Neural cell (in vitro differentiated cells): ENCODE data around the gene TFDP2. TPM values are rescaled to one million over a fixed set of nuclear protein-coding genes. Genes with fewer than 3 reads are reported as not detected.

Experiments used
- H2AFZ ChIP-seq: fragments of 200-600, 300-800 bp; sonication (generic), shearing (Covaris generic); 2 replicates; pipeline ENCODE4 v1.6.0; 2014; ENCODE audit warnings: low read depth, mild to moderate bottlenecking, antibody characterized with exemption, low read length, moderate library complexity
- H3F3A ChIP-seq: fragments of 200-600 bp; shearing (Covaris generic); 2 replicates; pipeline ENCODE4 v1.6.1; 2016; ENCODE audit warnings: mild to moderate bottlenecking, moderate library complexity, mixed read lengths, antibody characterized with exemption, low read length; ENCODE audit not compliant: insufficient read depth, poor library complexity, severe bottlenecking
- H3K27ac ChIP-seq: fragments of 200-600, 300-800 bp; sonication (generic), shearing (Covaris generic); 2 replicates; pipeline ENCODE4 v1.5.1; 2014; ENCODE audit warnings: mild to moderate bottlenecking, low read length, moderate library complexity
- H3K27me3 ChIP-seq: fragments of 300-800, 200-600 bp; sonication (generic), shearing (Covaris generic); 2 replicates; pipeline ENCODE4 v1.6.0; 2014; ENCODE audit warnings: mild to moderate bottlenecking, low read depth, low read length, moderate library complexity; ENCODE audit not compliant: insufficient read depth
- H3K36me3 ChIP-seq: fragments of 300-800, 200-600 bp; sonication (generic), shearing (Covaris generic); 2 replicates; pipeline ENCODE4 v1.5.1; 2014; ENCODE audit warnings: mild to moderate bottlenecking, antibody characterized with exemption, low read length, moderate library complexity; ENCODE audit not compliant: insufficient read depth
- H3K4me2 ChIP-seq: fragments of 300-800, 200-600 bp; sonication (generic), shearing (Covaris generic); 2 replicates; pipeline ENCODE4 v1.6.0; 2014; ENCODE audit warnings: mild to moderate bottlenecking, low read length
- H3K4me3 ChIP-seq: fragments of 300-800, 200-600 bp; sonication (generic), shearing (Covaris generic); 2 replicates; pipeline ENCODE4 v1.5.1; 2014; ENCODE audit warnings: mild to moderate bottlenecking, low read length, moderate library complexity
- H3K79me2 ChIP-seq: fragments of 200-600 bp; shearing (Covaris generic); replicated peaks from 2 replicates; pipeline ENCODE4 v1.6.0; 2014; ENCODE audit warnings: mild to moderate bottlenecking, low read length, moderate library complexity; ENCODE audit not compliant: insufficient read depth
- H3K9ac ChIP-seq: fragments of 300-800, 200-600 bp; sonication (generic), shearing (Covaris generic); 2 replicates; pipeline ENCODE4 v1.6.1; 2016; ENCODE audit warnings: mild to moderate bottlenecking, low read length, mixed read lengths
- H3K9me2 ChIP-seq: fragments of 200-600 bp; shearing (Covaris generic); 2 replicates; pipeline ENCODE4 v1.6.1; 2016; ENCODE audit warnings: mild to moderate bottlenecking, low read length, mixed read lengths; ENCODE audit not compliant: insufficient read depth
- H3K9me3 ChIP-seq: fragments of 200-600, 300-800 bp; sonication (generic), shearing (Covaris generic); 2 replicates; pipeline ENCODE4 v1.6.1; 2016; ENCODE audit warnings: mild to moderate bottlenecking, mixed run types, low read length, moderate library complexity, mixed read lengths
- H4K20me1 ChIP-seq: fragments of 200-600 bp; shearing (Covaris generic); 2 replicates; pipeline ENCODE4 v1.6.1; 2016; ENCODE audit warnings: mild to moderate bottlenecking, mixed run types; ENCODE audit not compliant: insufficient read depth
- EP300 ChIP-seq: fragments of 450-650 bp; conservative IDR thresholded peaks from 2 replicates; pipeline ENCODE4 v1.6.1; 2014; ENCODE audit warnings: antibody characterized with exemption, mild to moderate bottlenecking, moderate library complexity; ENCODE audit not compliant: poor library complexity, severe bottlenecking
- EZH2 ChIP-seq: fragments of 200-600, 300-800 bp; shearing (Covaris generic), sonication (generic); IDR thresholded peaks from 2 replicates; pipeline ENCODE4 v1.6.1; 2014; ENCODE audit warnings: antibody characterized with exemption, low read length, borderline replicate concordance, mild to moderate bottlenecking; ENCODE audit not compliant: insufficient read depth, poor library complexity, severe bottlenecking
- MXI1 ChIP-seq: fragments of 450-650 bp; conservative IDR thresholded peaks from 2 replicates; pipeline ENCODE4 v1.6.1; 2014; ENCODE audit warnings: antibody characterized with exemption, mild to moderate bottlenecking; ENCODE audit not compliant: poor library complexity, severe bottlenecking
- POLR2AphosphoS5 ChIP-seq: IDR thresholded peaks from 2 replicates; pipeline ENCODE4 v1.6.1; 2012
- RAD21 ChIP-seq: fragments of 450-650 bp; conservative IDR thresholded peaks from 2 replicates; pipeline ENCODE4 v1.6.1; 2014; ENCODE audit warnings: antibody characterized with exemption, mild to moderate bottlenecking, moderate library complexity
- REST ChIP-seq: IDR thresholded peaks from 2 replicates; pipeline ENCODE4 v1.6.1; 2012; ENCODE audit warnings: borderline replicate concordance
- SMC3 ChIP-seq: fragments of 450-650 bp; conservative IDR thresholded peaks from 2 replicates; pipeline ENCODE4 v1.6.1; 2014; ENCODE audit warnings: antibody characterized with exemption, mild to moderate bottlenecking, moderate library complexity; ENCODE audit not compliant: poor library complexity
- TAF1 ChIP-seq: IDR thresholded peaks from 2 replicates; pipeline ENCODE4 v1.6.1; 2012; ENCODE audit warnings: low read depth
- polyA plus RNA-seq: library from polyadenylated mRNA; depleted of rRNA; stranded (reverse); fragments of >200 nt; gene quantifications from 2 replicates; pipeline ENCODE4 v1.2.3, GENCODE V29; 2014
- TF ChIP-seq, protein P1 (sequence below): fragments of 450-650 bp; IDR thresholded peaks from 2 replicates; pipeline ENCODE4 v1.5.1; 2014; ENCODE audit warnings: antibody characterized with exemption, mild to moderate bottlenecking, moderate library complexity; ENCODE audit not compliant: poor library complexity, severe bottlenecking

The TFDP2 gene
- polyA plus RNA-seq, 1 donor from 2014 or later = 17.0 TPM

DNA sequence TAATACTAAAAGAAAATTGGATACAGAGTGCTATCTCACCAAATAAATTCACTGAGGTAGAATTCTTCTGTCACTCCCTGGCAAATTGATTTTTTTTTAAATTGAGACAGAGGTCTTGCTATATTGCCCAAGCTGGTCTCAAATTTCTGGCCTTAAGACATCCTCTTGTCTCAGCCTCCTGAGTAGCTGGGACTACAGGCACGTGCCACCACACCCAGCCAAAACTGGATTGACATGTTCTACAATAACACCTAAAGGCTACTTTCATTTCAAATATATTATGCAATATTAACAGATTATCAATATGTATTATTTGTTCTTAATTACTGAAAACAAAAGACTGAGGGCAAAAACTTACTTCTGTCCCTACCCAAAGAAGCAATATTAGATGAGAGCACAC is 36.7 kb downstream of the TFDP2 start:
- Histone ChIP-seq H3K27me3 (no peaks in the 10 kb centered on the region), H4K20me1 (no peaks in the 10 kb centered on the region), H3K4me2 (no peak overlapping the region), H2AFZ (no peak overlapping the region), H3K4me3 (no peak overlapping the region), H3K79me2 (peaks cover 3% of the 10 kb centered on the region), H3K9me3 (no peaks in the 10 kb centered on the region), H3K27ac (no peak overlapping the region), H3K9me2 (no peaks in the 10 kb centered on the region), H3K36me3 (no peaks in the 10 kb centered on the region), H3F3A (no peaks in the 10 kb centered on the region), H3K9ac (no peak overlapping the region)
- TF ChIP-seq REST (no peak), EZH2 (no peak), EP300 (no peak), POLR2AphosphoS5 (no peak), RAD21 (no peak), TAF1 (no peak)
- TF ChIP-seq, protein P1, sequence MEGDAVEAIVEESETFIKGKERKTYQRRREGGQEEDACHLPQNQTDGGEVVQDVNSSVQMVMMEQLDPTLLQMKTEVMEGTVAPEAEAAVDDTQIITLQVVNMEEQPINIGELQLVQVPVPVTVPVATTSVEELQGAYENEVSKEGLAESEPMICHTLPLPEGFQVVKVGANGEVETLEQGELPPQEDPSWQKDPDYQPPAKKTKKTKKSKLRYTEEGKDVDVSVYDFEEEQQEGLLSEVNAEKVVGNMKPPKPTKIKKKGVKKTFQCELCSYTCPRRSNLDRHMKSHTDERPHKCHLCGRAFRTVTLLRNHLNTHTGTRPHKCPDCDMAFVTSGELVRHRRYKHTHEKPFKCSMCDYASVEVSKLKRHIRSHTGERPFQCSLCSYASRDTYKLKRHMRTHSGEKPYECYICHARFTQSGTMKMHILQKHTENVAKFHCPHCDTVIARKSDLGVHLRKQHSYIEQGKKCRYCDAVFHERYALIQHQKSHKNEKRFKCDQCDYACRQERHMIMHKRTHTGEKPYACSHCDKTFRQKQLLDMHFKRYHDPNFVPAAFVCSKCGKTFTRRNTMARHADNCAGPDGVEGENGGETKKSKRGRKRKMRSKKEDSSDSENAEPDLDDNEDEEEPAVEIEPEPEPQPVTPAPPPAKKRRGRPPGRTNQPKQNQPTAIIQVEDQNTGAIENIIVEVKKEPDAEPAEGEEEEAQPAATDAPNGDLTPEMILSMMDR = no peak

GRCh38 chr3:142106548-142106947 is 42.8 kb downstream of the TFDP2 start:
- no peak for TF ChIP-seq EZH2
- no peak for TF ChIP-seq REST
- no peak for TF ChIP-seq SMC3
- TF ChIP-seq TAF1 = no peak
- TF ChIP-seq MXI1 = no peak
- TF ChIP-seq POLR2AphosphoS5 = no peak
- TF ChIP-seq RAD21 = no peak
- no peak for TF ChIP-seq EP300
- TF ChIP-seq, protein P1 = no peak
- Histone ChIP-seq H3F3A (no peaks in the 10 kb centered on the region), H3K4me3 (no peak overlapping the region), H3K4me2 (no peak overlapping the region), H3K36me3 (no peaks in the 10 kb centered on the region), H4K20me1 (no peaks in the 10 kb centered on the region), H3K9me2 (no peaks in the 10 kb centered on the region), H3K9me3 (no peaks in the 10 kb centered on the region), H3K79me2 (peaks cover 3% of the 10 kb centered on the region), H3K27ac (no peak overlapping the region), H2AFZ (no peak overlapping the region), H3K27me3 (no peaks in the 10 kb centered on the region), H3K9ac (no peak overlapping the region)
